Epithelial cell of prostate (primary cell): ENCODE measurements around the gene COQ8B.
A peak's percentile ranks its signal among the peaks of the same experiment; 100 is the strongest.

ENCODE experiments used
- DNase-seq: peaks from one replicate; pipeline ENCODE4 v3.0.0-alpha.2; 2011; ENCODE audit warnings: low read depth, low spot score
- H3K27ac ChIP-seq: fragments of 450-650 bp; 2 replicates; pipeline ENCODE4 v1.5.1; 2017; ENCODE audit warnings: mild to moderate bottlenecking

Gene COQ8B

DNA sequence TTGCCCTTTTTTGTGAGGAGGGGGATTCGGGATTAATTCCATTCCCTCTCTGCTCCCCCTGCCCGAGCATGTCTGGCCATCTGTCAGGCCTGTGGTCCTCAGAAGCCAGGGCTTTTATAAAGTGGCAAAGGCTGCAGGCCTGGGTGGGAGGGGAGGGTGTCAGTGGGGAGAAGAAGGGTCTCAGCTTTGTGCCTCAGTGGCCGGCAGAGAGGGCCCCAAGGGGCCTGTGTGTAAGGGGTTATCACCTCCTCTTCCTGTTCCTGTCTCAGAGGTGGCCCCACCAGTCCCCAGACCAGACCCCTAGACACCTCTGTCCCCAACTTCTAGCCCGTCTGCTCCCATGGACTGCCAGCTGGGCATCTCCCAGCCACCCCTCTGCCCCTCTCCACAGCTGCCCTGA is 22.8 kb downstream of the COQ8B start:
- no peak for DNase-seq
- H3K27ac ChIP-seq, result no peak overlapping the region

GRCh38 chr19:40693150-40693788 is 23.4 kb downstream of the COQ8B start:
- H3K27ac ChIP-seq, result no peak overlapping the region
- no peak for DNase-seq

GRCh38 chr19:40692212-40692551 is 24.5 kb downstream of the COQ8B start:
- H3K27ac ChIP-seq, result no peak overlapping the region
- DNase-seq, result no peak

GRCh38 chr19:40691421-40692211 is 25.1 kb downstream of the COQ8B start:
- no peak for DNase-seq
- no peak overlapping the region for H3K27ac ChIP-seq

DNA sequence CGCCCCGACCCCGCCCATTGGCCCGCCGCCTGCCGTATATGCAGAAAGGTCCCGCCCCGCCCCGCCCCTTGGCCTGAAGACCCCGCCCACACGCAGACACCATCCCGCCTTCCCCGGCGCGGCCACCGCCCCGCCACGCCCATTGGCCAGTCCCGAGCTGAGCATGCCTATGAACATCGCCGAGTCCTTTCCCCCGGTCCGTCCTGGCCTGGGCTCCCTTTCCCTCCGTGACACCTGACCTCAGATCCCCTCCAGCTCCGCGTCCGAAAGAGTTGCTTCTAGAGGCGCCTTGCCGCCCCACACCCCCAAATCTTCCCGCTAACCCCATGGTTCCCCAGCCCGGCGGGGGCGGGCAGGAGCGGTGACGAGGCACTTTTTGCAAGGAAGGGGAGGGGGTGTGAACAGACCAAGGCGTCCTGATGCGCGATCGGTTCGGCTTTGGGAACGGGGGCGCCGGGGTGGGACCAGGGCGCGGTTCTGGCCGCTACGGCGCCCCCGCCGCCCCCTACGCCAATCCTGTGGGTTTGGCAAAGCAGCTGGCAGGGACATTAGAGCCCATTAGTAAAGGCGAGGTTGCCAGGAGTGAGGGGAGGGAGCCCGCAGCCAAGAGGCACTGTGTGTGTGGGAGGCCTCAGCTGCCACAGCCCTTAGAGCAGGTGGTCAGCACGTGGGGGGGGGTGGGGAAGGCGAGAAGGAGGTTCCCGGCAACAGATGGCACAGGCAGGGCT is 25.8 kb downstream of the COQ8B start:
- no peak for DNase-seq
- H3K27ac ChIP-seq, result peak overlapping the region; percentile 37

DNA sequence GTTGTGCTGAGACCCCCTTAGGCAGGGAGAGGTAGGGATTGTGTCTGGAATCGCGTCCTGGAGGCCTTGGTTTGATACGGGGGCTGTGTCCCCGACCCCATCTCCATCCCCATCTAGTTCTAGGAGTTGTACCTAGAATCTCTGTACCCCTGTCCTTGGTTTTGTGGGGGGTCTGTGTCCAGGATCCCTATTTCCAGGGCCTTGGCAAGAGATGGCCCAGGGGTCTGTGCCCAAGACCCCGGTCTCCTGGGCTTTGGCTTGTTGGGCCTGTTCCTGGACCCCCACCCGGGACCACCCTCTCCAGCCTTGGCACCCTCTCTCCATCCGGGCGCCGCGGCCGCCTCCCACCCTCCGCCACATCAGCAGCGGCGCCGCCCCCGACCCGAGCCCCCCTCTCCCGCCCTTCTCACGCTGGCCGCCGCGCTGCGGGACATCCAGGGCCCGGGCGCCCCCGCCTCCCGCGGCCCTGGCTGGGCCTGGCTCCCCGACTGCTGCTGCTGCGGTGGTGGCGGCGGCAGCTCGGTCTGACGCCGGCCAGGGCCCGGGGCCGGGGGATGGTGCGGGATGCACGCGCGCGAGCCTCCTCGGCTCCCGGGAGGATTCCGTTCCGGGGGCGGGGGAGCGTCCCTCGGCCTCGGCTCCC is 26.5 kb downstream of the COQ8B start, which contains the start of gene NUMBL:
Gene NUMBL (minus strand): TSS at position 602 of the 643 bp plus-strand sequence. CDS start 168 bp downstream, at position 434.
- H3K27ac ChIP-seq, result peak within 1 kb of the TSS; percentile 37
- no peak for DNase-seq

- DNase-seq, result no peak
- H3K27ac ChIP-seq, result no peak overlapping the region
These were observed 27.2 kb downstream of the COQ8B start for GRCh38 chr19:40689339-40690049.

DNA sequence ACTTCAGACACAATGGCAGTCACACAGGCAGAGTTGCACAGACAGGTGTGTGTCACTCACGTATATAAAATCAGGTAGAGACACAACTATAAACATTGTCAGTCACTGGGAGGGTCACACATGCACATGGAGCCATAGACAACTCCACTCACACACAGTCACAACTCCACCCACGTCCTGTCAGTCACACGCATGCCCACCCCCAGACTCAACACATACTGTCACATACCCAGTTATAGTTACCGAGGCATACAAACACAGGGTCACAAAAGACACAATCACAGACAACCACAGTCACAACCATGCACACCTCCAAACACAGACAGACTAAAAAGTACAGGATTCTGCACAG is 27.7 kb downstream of the COQ8B start:
- H3K27ac ChIP-seq, result no peak overlapping the region

GRCh38 chr19:40688309-40688708 is 28.4 kb downstream of the COQ8B start:
- no peak overlapping the region for H3K27ac ChIP-seq
- no peak for DNase-seq

More for the DNA sequence above, 27.7 kb downstream of the COQ8B start:
- no peak for DNase-seq

DNA sequence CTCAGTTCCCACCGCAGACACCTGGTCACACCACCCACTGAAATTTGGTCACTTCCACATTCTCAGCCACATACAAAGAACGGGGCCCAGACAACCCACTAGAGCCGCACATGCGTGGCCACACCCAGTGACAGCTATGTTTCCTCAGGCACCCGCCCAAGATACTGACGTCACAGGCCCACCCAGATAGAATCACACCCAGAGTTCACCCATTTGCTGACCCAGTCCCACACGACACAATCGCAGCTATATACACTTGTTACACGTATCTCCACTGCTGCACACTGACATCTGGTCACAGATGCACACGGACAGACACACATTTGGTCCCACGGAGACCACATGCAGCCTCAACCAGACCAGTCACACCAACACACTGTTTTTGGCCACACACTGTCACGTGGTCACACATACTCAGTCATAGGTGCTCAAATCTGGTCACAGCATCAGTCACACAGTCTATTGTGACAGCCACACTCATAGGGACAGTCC is 29.1 kb downstream of the COQ8B start:
- no peak overlapping the region for H3K27ac ChIP-seq
- DNase-seq, result no peak

- DNase-seq, result no peak
- no peak overlapping the region for H3K27ac ChIP-seq
These were observed 29.7 kb downstream of the COQ8B start for GRCh38 chr19:40686882-40687524.

DNA sequence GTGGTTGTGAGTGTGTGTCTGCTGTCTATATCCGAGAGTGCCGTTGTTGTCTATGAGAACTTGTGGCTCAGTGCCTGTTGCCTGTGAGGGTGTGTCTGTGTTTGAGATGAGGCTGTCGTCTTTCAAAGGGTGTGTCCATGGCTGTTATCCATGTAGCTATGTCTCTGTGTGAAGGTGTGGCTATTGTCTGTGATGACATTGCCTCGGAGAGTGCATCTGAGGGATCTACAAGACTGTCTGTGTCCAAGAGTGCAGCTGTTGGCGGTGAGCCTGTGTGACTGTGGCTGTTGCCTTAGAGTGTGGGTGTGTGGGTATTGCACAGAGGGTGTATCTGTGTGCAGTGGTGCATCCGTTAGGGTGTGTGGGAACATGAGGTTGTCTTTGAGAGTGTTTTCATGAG is 31.1 kb downstream of the COQ8B start:
- DNase-seq, result no peak
- H3K27ac ChIP-seq, result no peak overlapping the region

- no peak overlapping the region for H3K27ac ChIP-seq
- no peak for DNase-seq
These were observed 31.6 kb downstream of the COQ8B start for GRCh38 chr19:40685016-40685526.

DNA sequence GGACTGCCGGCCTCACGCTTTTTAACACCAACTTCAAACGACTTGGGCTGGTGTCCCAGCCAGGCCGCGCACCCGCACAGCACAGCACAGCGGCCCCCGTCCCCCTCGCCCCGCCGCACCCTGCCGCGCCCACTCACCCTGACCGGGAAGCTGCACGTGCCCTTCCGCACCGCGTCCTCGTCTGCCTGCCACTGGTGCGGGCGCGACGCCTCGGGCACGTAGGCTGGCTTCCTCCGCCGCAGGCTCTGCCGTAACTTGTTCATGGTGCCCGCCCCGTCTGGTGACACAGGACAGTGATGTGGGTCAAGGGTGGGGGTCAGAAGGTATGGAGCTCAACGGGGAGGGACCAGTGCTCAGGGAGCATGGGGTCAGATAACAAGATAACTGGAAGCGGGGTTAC is 32.4 kb downstream of the COQ8B start:
- no peak for DNase-seq

DNA sequence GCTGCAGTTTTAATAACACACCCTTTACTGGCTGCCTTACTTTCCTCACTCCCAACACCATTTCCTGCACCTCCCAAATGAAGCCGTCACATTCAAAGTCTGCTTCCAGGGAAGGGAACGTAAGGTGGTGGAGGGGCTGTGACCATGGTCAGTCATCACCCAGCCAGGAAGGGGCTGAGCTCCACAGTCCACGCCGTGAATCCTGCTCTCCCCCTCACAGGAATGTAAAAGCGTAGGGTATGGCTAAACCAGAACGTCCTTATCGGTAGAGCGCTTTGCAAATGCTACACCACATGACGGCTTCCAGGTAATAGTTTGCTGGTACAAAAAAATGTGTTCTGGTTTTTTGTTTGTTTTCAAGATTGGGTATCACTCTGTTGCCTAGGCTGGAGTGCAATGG is 33.2 kb downstream of the COQ8B start:
- no peak overlapping the region for H3K27ac ChIP-seq
- no peak for DNase-seq

More for the DNA sequence above, 32.4 kb downstream of the COQ8B start:
- no peak overlapping the region for H3K27ac ChIP-seq

- DNase-seq, result no peak
- H3K27ac ChIP-seq, result no peak overlapping the region
These were observed 34.2 kb downstream of the COQ8B start for GRCh38 chr19:40682431-40682964.

DNA sequence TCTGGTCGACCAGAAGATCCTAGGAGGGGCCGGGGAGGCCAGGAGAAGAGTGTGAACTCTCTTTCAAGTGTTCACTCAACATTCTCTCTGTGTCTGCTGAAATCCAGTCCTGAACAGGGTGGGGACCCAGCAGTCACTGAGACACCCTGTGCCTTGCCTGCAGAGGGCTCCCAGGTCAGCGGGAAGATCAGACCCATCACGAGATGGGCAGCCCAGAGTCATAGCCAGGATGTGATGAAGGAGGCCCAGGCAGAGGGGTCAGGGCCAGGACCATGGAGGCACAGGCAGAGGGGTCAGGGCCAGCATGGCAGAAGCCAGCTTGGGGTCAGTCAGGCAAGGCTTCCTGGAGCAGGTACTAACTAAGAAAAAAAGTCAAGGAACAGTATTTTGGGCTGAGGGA is 35.6 kb downstream of the COQ8B start:
- no peak overlapping the region for H3K27ac ChIP-seq
- DNase-seq, result no peak

- DNase-seq, result no peak
- H3K27ac ChIP-seq, result no peak overlapping the region
These were observed 39.5 kb downstream of the COQ8B start for GRCh38 chr19:40677156-40677555.

- H3K27ac ChIP-seq, result no peak overlapping the region
- DNase-seq, result no peak
These were observed 42.4 kb downstream of the COQ8B start for GRCh38 chr19:40674291-40674690.
